HG03521 (cell line): ENCODE data around the gene ZNF236.
"Not testable (repeated sequence)": the region's sequence is repeated elsewhere in the genome, so short reads cannot be mapped to it uniquely, and the experiment has no call there.

Source experiments
- ATAC-seq: cut with Tn5 transposase; IDR thresholded peaks from one replicate; pipeline ENCODE4 v1.9.1; 2021; ENCODE audit warnings: mild to moderate bottlenecking, moderate library complexity; ENCODE audit not compliant: unreplicated experiment

The ZNF236 gene

GRCh38 chr18:77017355-77017754 lies 195.0 kb downstream of the ZNF236 start:
- no peak for ATAC-seq

- ATAC-seq, result not testable (repeated sequence)
These were observed 196.3 kb downstream of the ZNF236 start for GRCh38 chr18:77018650-77019049.

GRCh38 chr18:77019641-77020040 lies 197.3 kb downstream of the ZNF236 start:
- no peak for ATAC-seq
